HepG2 (cell line): ENCODE results near the gene SYT11. TPM values are rescaled to one million over a fixed set of nuclear protein-coding genes. Genes with fewer than 3 reads are reported as not detected.

ENCODE experiments used
- ATAC-seq: fragments of 200-7000 bp; cut with Tn5 transposase; 3 replicates; pipeline ENCODE4 v1.9.1; 2020; ENCODE audit warnings: mild to moderate bottlenecking, moderate library complexity
- BruUV-seq: library from RNA; stranded (reverse); fragments of 400-500 nt; replicated peaks from 2 replicates; lab custom pipeline; 2021; lab: Mats Ljungman, UMichigan
- CTCF ChIA-PET: fragments of 300-600 bp; formaldehyde crosslinking; extraction: SDS; loops from one replicate; lab custom pipeline; 2021; ENCODE audit warnings: low total read pairs, inconsistent platforms, low intra/inter-chr PET ratio; lab: Yijun Ruan, JAX
- POLR2A ChIA-PET: fragments of 350-600 bp; sonication (Branson Sonifier 250); formaldehyde crosslinking; loops from one replicate; lab custom pipeline; 2020; ENCODE audit warnings: antibody characterized with exemption, inconsistent platforms; lab: Yijun Ruan, JAX
- DNase-seq: peaks from one replicate; pipeline ENCODE4 v3.0.0-alpha.2; 2015; ENCODE audit warnings: low spot score
- FAIRE-seq: peaks from 3 replicates; lab custom pipeline; 2011; peaks lifted over from hg19 to GRCh38; lab: Jason Lieb, UNC
- H2AFZ ChIP-seq: one replicate; pipeline ENCODE4 v1.6.1; 2011; ENCODE audit warnings: low read length, inconsistent platforms
- H3K27ac ChIP-seq: fragments of 300-600 bp; 3 replicates; pipeline ENCODE4 v1.8.0; 2011; ENCODE audit warnings: mixed run types, mild to moderate bottlenecking, mixed read lengths, low read length, inconsistent platforms; ENCODE audit not compliant: insufficient read depth; ENCODE audit errors: extremely low read length
- H3K27me3 ChIP-seq, 2 experiments: fragments of 200-600 bp in 1 of 2; 2 replicates in 1 of 2; 3 replicates in 1 of 2; pipeline versions ENCODE4 v1.6.0 to v1.8.0; 2011; ENCODE audit warnings: low read length in 2 of 2, mild to moderate bottlenecking in 2 of 2, moderate library complexity in 2 of 2, inconsistent platforms in 1 of 2; ENCODE audit not compliant: insufficient read depth in 2 of 2, control insufficient read depth in 1 of 2
- H3K36me3 ChIP-seq, 2 experiments: fragments of 200-600 bp in 1 of 2; replicated peaks in 1 of 2; 2 replicates in 1 of 2; 3 replicates in 1 of 2; pipeline versions ENCODE4 v1.5.1 to v1.8.0; 2011; ENCODE audit warnings: low read length in 2 of 2, inconsistent platforms in 1 of 2; ENCODE audit not compliant: insufficient read depth in 2 of 2, control insufficient read depth in 1 of 2
- H3K4me1 ChIP-seq: 2 replicates; pipeline ENCODE4 v1.5.1; 2012; ENCODE audit warnings: low read length, inconsistent platforms; ENCODE audit not compliant: insufficient read depth
- H3K4me2 ChIP-seq: 2 replicates; pipeline ENCODE4 v1.6.0; 2011; ENCODE audit warnings: low read depth, low read length, inconsistent platforms
- H3K4me3 ChIP-seq, 3 experiments: fragments of 200-600 bp in 1 of 3; sonication (generic), shearing (Covaris generic) in 1 of 3; replicated peaks in 1 of 3; 2 replicates each; pipeline ENCODE4 v1.5.1; 2011 to 2016; ENCODE audit warnings: low read length in 3 of 3, inconsistent platforms in 2 of 3, low read depth in 2 of 3, mild to moderate bottlenecking in 2 of 3, control low read depth in 1 of 3, mixed read lengths in 1 of 3; ENCODE audit not compliant: insufficient read depth in 1 of 3
- H3K79me2 ChIP-seq: one replicate; pipeline ENCODE4 v1.6.1; 2011; ENCODE audit warnings: low read length, inconsistent platforms; ENCODE audit not compliant: insufficient read depth
- H3K9ac ChIP-seq: 2 replicates; pipeline ENCODE4 v1.6.0; 2011; ENCODE audit warnings: mild to moderate bottlenecking, low read depth, low read length, inconsistent platforms; ENCODE audit not compliant: insufficient read depth
- H3K9me3 ChIP-seq: 2 replicates; pipeline ENCODE4 v1.5.1; 2012; ENCODE audit warnings: mild to moderate bottlenecking, low read length
- H4K20me1 ChIP-seq: 2 replicates; pipeline ENCODE4 v1.6.0; 2011; ENCODE audit warnings: inconsistent platforms, mild to moderate bottlenecking, low read length, moderate library complexity; ENCODE audit not compliant: insufficient read depth
- RBFOX2 ChIP-seq: fragments of 200-400 bp; formaldehyde crosslinking; IDR thresholded peaks from 2 replicates; pipeline ENCODE4 v1.6.1; 2017; ENCODE audit warnings: low read depth, mild to moderate bottlenecking, low read length
- THYN1 ChIP-seq: sonication (generic); formaldehyde crosslinking; IDR thresholded peaks from 2 replicates; pipeline ENCODE4 v1.8.1; 2023; ENCODE audit warnings: low read depth, mild to moderate bottlenecking, moderate library complexity, missing genetic modification reagents, borderline replicate concordance
- ZNF205 ChIP-seq: IDR thresholded peaks from 2 replicates; pipeline ENCODE4 v1.6.1; 2018; ENCODE audit warnings: missing biosample characterization, missing genetic modification reagents
- ZNF383 ChIP-seq: sonication (generic); formaldehyde crosslinking; IDR thresholded peaks from 2 replicates; pipeline ENCODE4 v1.4.0; 2020; ENCODE audit warnings: missing genetic modification reagents, mild to moderate bottlenecking, borderline replicate concordance
- ZNF639 ChIP-seq: conservative IDR thresholded peaks from 2 replicates; pipeline ENCODE4 v1.6.1; 2018; ENCODE audit warnings: missing genetic modification reagents
- WGBS: methylation state at CpG from one replicate; pipeline ENCODE4 v1.1.6; 2017; ENCODE audit warnings: low lambda C conversion rate; 5-methylcytosine and 5-hydroxymethylcytosine counted together
- in situ Hi-C: cut with HindIII; loops from 2 replicates; pipeline ENCODE4 v1.10.0; 2017; ENCODE audit warnings: low pct_unique_long_range_greater_than_20kb; ENCODE audit not compliant: extremely low pct_ligation_motif_present
- intact Hi-C: fragments of 100-400 bp; cut with micrococcal nuclease; formaldehyde crosslinking; loops from one replicate; pipeline ENCODE4 v1.10.0; 2022; ENCODE audit not compliant: unreplicated experiment
- polyA plus RNA-seq, 8 experiments: library from polyadenylated mRNA; depleted of rRNA in 3 of 8; stranded (reverse) in 7 of 8; unstranded in 1 of 8; fragments of >200 nt; fragmentation: Illumina TruSeq in 4 of 8; extraction: Trizol in 4 of 8; gene quantifications; 2 replicates each; pipeline versions ENCODE4 v1.2.1 to v1.2.3, GENCODE V29; 2011 to 2016; ENCODE audit warnings: low read depth in 4 of 8, missing spikeins in 1 of 8, mixed read lengths in 1 of 8; ENCODE audit not compliant: insufficient read depth in 1 of 8
- total RNA-seq, 5 experiments: library from RNA; depleted of rRNA; stranded (reverse); fragments of >200 nt; fragmentation: Illumina TruSeq; extraction: Trizol; gene quantifications; 2 replicates each; pipeline ENCODE4 v1.2.3, GENCODE V29; 2016; ENCODE audit warnings: low read depth in 1 of 5
- TF ChIP-seq, protein P1 (sequence below): sonication (generic); formaldehyde crosslinking; IDR thresholded peaks from one replicate; pipeline ENCODE4 v1.5.1; 2020; ENCODE audit warnings: mild to moderate bottlenecking, missing genetic modification reagents; ENCODE audit errors: not compliant biosample characterization

The SYT11 gene
- total and polyA plus RNA-seq, 2 of the 13 experiments (the other 11 are each of a cell fraction or from before 2014, with no cell fraction given): 0.22 to 0.59 TPM

DNA sequence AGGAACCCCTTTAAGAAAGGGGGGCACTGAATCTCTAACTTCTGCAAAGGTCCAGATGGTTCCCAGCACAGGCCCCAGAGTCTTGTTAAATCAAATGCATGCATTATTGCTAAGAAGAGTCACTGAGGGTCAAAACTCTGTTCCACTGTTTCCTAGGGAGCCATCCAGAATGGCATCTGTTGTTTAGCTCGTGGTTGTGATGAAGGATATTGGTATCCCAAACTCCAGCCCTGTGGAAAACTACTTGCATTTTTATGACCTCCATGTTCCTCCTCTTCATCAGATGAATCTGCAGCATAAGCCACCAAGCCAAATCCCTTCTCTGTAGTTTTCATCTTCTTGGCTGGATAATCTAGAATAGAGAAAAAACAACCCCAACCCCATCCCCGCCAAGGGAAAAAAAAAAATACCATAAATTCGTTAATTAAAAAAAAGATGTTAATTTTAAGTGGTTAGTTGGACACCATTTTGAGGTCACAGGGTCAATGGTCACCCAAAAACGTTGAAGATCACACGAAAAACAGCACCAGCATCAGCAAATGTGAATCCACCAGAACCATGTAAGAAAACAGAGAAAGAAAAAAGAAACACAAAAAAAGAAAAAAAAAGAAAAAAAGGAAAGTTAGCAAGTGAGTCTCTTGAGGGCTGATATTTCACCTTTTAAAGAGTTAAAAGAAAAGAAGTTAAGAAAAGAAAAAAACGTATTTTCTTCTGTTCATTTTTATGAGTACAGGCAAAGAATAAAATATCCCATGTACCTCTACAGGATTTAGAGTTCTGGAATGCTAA is 54.8 kb downstream of the SYT11 start:
- POLR2A ChIA-PET: no interaction called here
- BruUV-seq: TSS peak; percentile 9
- no peaks in the 10 kb centered on the region for H4K20me1 ChIP-seq
- no peak for ATAC-seq
- peaks cover 13% of the 10 kb centered on the region for H3K79me2 ChIP-seq
- 89% methylated on average over 6 of the region's 6 CpGs for WGBS
- DNase-seq: no peak
- in situ Hi-C loops: no loop called here
- H2AFZ ChIP-seq: no peak overlapping the region
- TF ChIP-seq ZNF205: no peak
- TF ChIP-seq RBFOX2: 0 out of 2 replicates have a peak, but pooled peaks have one; percentile 8
- no peak for TF ChIP-seq ZNF639 (CRISPR knock-in tag)
- TF ChIP-seq, protein P1, sequence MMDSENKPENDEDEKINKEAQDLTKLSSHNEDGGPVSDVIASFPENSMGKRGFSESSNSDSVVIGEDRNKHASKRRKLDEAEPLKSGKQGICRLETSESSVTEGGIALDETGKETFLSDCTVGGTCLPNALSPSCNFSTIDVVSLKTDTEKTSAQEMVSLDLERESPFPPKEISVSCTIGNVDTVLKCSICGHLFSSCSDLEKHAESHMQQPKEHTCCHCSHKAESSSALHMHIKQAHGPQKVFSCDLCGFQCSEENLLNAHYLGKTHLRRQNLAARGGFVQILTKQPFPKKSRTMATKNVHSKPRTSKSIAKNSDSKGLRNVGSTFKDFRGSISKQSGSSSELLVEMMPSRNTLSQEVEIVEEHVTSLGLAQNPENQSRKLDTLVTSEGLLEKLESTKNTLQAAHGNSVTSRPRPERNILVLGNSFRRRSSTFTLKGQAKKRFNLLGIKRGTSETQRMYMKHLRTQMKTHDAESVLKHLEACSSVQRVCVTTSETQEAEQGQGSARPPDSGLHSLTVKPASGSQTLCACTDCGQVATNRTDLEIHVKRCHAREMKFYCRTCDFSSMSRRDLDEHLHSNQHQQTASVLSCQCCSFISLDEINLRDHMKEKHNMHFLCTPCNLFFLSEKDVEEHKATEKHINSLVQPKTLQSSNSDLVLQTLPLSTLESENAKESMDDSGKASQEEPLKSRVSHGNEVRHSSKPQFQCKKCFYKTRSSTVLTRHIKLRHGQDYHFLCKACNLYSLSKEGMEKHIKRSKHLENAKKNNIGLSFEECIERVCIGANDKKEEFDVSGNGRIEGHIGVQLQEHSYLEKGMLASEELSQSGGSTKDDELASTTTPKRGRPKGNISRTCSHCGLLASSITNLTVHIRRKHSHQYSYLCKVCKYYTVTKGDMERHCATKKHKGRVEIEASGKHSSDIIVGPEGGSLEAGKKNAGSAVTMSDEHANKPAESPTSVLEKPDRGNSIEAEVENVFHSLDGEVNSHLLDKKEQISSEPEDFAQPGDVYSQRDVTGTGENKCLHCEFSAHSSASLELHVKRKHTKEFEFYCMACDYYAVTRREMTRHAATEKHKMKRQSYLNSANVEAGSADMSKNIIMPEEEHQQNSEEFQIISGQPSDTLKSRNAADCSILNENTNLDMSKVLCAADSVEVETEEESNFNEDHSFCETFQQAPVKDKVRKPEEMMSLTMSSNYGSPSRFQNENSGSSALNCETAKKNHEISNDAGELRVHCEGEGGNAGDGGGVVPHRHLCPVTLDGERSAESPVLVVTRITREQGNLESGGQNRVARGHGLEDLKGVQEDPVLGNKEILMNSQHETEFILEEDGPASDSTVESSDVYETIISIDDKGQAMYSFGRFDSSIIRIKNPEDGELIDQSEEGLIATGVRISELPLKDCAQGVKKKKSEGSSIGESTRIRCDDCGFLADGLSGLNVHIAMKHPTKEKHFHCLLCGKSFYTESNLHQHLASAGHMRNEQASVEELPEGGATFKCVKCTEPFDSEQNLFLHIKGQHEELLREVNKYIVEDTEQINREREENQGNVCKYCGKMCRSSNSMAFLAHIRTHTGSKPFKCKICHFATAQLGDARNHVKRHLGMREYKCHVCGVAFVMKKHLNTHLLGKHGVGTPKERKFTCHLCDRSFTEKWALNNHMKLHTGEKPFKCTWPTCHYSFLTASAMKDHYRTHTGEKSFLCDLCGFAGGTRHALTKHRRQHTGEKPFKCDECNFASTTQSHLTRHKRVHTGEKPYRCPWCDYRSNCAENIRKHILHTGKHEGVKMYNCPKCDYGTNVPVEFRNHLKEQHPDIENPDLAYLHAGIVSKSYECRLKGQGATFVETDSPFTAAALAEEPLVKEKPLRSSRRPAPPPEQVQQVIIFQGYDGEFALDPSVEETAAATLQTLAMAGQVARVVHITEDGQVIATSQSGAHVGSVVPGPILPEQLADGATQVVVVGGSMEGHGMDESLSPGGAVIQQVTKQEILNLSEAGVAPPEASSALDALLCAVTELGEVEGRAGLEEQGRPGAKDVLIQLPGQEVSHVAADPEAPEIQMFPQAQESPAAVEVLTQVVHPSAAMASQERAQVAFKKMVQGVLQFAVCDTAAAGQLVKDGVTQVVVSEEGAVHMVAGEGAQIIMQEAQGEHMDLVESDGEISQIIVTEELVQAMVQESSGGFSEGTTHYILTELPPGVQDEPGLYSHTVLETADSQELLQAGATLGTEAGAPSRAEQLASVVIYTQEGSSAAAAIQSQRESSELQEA (CRISPR knock-in tag): no peak
- TF ChIP-seq THYN1 (CRISPR knock-in tag): no peak
- TF ChIP-seq ZNF383: no peak
- H3K4me2 ChIP-seq: no peak overlapping the region
- no peak overlapping the region for H3K27ac ChIP-seq
- H3K4me3 ChIP-seq: no peak overlapping the region
- CTCF ChIA-PET: no interaction called here
- intact Hi-C loops: no loop called here
- peaks cover 19 to 58% of the 10 kb centered on the region in 2 experiments for H3K36me3 ChIP-seq
- FAIRE-seq: no peak
- H3K9ac ChIP-seq: no peak overlapping the region
- peaks cover 21% of the 10 kb centered on the region for H3K4me1 ChIP-seq
- no peaks in the 10 kb centered on the region for H3K9me3 ChIP-seq
- no peaks in the 10 kb centered on the region for H3K27me3 ChIP-seq
